Measurements from ENCODE around the gene GREM1. TPM values are rescaled to one million over a fixed set of nuclear protein-coding genes. Genes with fewer than 3 reads are reported as not detected.

The GREM1 gene
- total RNA-seq, 1 experiment from 2014 or later, result 0.66 TPM

- no peak overlapping the region for H3K4me2 ChIP-seq (ENCODE audit: low read length)
- POLR2A ChIA-PET, result no interaction called here
- CTCF ChIA-PET, result no interaction called here
Observed at GRCh38 chr15:32723171-32723948, 5.6 kb downstream of the GREM1 start.

More at GRCh38 chr15:32723171-32723948, 5.6 kb downstream of the GREM1 start:
- BruUV-seq (replicated peaks), result no TSS peak
- Histone ChIP-seq H3K4me1 (ENCODE audit: control insufficient read depth in 1 of 2, insufficient read depth in 2 of 2, low read length in 2 of 2) (no peaks in the 10 kb centered on the region), H3K79me2 (ENCODE audit: insufficient read depth, low read length) (no peaks in the 10 kb centered on the region), H3K27me3 (ENCODE audit: insufficient read depth, low read length) (no peaks in the 10 kb centered on the region), H3K36me3 (ENCODE audit: control insufficient read depth in 1 of 2, insufficient read depth in 2 of 2, low read length in 2 of 2) (no peaks in the 10 kb centered on the region), H3K4me3 (replicated peaks in 1 of 2; ENCODE audit: low read depth in 1 of 2, low read length in 2 of 2) (no peak overlapping the region), H3K9me2 (ENCODE audit: insufficient read depth) (no peaks in the 10 kb centered on the region), H4K20me1 (ENCODE audit: insufficient read depth) (no peaks in the 10 kb centered on the region), H3K9me3 (ENCODE audit: control insufficient read depth in 1 of 2, insufficient read depth in 1 of 2, low read depth in 1 of 2, low read length in 2 of 2) (no peaks in the 10 kb centered on the region), H3K27ac (ENCODE audit: low read depth, low read length) (no peak overlapping the region), H3K9ac (ENCODE audit: low read length) (no peak overlapping the region), H2AFZ (ENCODE audit: low read depth, low read length, poor library complexity, severe bottlenecking) (no peak overlapping the region)
- ATAC-seq (no peak), DNase-seq (ENCODE audit: low read depth, low spot score) (no peak)
- intact Hi-C loops (cut with micrococcal nuclease), result no loop called here
- RAD21 ChIA-PET (ENCODE audit: low non-redundant PET in 1 of 2, low total read pairs in 2 of 2, uncharacterized antibody in 2 of 2, unreplicated experiment in 2 of 2), result no interaction called here
- no peak for TF ChIP-seq SP1 (IDR thresholded peaks at IDR 0.05; ENCODE audit: low read depth)
- no peak for TF ChIP-seq REST (IDR thresholded peaks at IDR 0.05; ENCODE audit: low read depth)
- TF ChIP-seq CBX3 (IDR thresholded peaks at IDR 0.05; ENCODE audit: low read depth), result no peak
- TF ChIP-seq, protein P1, sequence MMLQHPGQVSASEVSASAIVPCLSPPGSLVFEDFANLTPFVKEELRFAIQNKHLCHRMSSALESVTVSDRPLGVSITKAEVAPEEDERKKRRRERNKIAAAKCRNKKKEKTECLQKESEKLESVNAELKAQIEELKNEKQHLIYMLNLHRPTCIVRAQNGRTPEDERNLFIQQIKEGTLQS (IDR thresholded peaks at IDR 0.05), result no peak
- no peak for TF ChIP-seq POLR2A (IDR thresholded peaks at IDR 0.05; ENCODE audit: borderline replicate concordance, extremely low read depth, insufficient read depth, insufficient read length)
- TF ChIP-seq ZBTB33 (IDR thresholded peaks at IDR 0.05; ENCODE audit: extremely low read depth, insufficient replicate concordance, low read length), result no peak
- TF ChIP-seq JUND (IDR thresholded peaks at IDR 0.05), result no peak
- no peak for TF ChIP-seq ZFX (IDR thresholded peaks at IDR 0.05)
- no peak for TF ChIP-seq EZH2 (IDR thresholded peaks at IDR 0.05)
- no peak for TF ChIP-seq EZH2phosphoT487 (IDR thresholded peaks at IDR 0.05; ENCODE audit: borderline replicate concordance)

Measured in HCT116 (cell line).